Pulmonary artery endothelial cell (primary cell): ENCODE data around the gene MIGA1. TPM values are rescaled to one million over a fixed set of nuclear protein-coding genes. Genes with fewer than 3 reads are reported as not detected.

ENCODE experiments used
- DNase-seq: peaks from one replicate; pipeline ENCODE4 v3.0.0-alpha.2; 2011; ENCODE audit warnings: low read depth, low spot score
- total RNA-seq: library from RNA; depleted of rRNA; stranded (reverse); fragments of >200 nt; gene quantifications from 2 replicates; pipeline ENCODE4 v1.2.3, GENCODE V29; 2014

MIGA1 gene
- total RNA-seq, 1 donor from 2014 or later, result 9.9 TPM

GRCh38 chr1:77846966-77847365 is 67.5 kb downstream of the MIGA1 start:
- no peak for DNase-seq

DNA sequence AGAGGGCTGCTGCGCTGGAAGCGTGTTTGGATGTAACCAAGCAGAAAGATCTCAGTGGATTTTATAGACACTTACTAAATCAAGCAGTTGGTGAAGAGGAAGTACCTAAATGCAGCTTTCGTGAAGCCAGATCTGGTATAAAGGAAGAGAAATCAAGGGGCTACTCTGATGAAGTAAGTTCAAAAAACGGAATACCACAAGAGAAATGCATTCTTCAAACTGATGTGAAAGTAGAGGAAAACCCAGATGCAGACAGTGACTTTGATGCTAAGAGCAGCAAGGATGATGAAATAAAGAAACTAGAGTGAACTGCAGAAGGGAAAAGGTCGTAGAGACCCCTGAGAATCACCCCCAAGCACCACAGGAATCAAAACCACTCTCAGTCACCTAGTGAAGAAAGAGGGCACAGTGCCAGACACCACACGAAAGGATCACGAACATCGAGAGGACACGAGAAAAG is 68.2 kb downstream of the MIGA1 start:
- DNase-seq, result no peak

GRCh38 chr1:77850082-77850481 is 70.6 kb downstream of the MIGA1 start:
- DNase-seq, result no peak

GRCh38 chr1:77857552-77857951 is 78.1 kb downstream of the MIGA1 start:
- DNase-seq, result peak; percentile 27

GRCh38 chr1:77858725-77859124 is 79.3 kb downstream of the MIGA1 start:
- DNase-seq, result no peak

- no peak for DNase-seq
These were observed 79.8 kb downstream of the MIGA1 start for GRCh38 chr1:77859248-77859647.

DNA sequence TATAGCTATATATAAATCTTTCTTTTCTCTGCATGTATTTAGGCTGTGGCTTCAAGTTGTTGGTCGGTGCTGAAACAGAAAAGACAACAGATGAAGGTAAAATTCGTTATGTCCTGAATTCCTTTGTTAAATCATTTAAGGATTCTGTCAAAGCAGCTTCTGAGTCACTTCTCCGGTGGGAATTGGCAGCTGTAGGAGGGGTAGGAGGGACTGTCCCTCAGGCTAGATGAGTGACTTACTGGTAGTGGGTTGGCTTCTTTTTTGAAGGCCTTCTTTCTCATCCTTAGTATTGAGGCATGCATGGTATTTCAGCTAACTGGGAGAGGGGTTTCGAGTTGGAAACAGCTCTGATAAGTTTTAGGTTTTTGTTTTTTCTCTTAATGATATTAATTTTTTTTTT is 86.8 kb downstream of the MIGA1 start:
- DNase-seq, result no peak

DNA sequence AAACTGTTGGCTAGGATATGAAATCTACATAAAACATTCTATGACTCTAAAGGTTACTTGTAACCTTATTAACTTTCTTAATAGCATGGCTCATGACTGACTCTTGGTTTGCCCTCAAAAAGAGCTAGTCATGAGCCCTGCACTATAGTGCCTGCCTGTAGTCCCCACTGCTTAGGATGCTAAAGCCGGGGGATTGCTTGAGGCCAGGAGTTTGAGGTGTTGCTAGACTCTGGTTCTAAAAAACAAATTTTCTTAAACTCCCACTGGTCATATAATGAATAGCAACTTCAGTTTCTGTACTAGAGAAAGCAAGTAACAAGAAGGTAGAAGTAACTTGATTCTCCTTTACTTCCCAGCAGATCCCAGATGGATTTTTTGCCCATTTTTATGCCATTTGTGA is 93.2 kb downstream of the MIGA1 start:
- no peak for DNase-seq

DNA sequence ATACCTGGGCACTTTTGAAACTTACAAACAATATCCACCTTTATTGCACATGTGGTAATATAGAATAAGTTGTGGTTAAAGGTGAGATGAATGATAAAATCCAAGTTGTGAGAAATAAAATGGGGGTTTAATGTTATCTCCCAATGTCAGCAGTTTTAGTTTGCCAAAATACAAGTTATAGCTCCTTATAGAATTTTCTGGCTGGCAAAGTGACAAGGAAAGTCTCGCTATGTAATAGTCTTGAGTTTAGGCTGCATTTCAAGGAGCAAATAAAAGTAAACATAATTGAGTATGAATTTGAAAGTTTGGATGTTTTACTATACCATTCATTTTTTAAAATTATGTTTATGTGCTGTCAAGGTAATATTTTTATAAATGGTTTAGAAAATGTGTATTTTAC is 94.0 kb downstream of the MIGA1 start:
- no peak for DNase-seq

DNA sequence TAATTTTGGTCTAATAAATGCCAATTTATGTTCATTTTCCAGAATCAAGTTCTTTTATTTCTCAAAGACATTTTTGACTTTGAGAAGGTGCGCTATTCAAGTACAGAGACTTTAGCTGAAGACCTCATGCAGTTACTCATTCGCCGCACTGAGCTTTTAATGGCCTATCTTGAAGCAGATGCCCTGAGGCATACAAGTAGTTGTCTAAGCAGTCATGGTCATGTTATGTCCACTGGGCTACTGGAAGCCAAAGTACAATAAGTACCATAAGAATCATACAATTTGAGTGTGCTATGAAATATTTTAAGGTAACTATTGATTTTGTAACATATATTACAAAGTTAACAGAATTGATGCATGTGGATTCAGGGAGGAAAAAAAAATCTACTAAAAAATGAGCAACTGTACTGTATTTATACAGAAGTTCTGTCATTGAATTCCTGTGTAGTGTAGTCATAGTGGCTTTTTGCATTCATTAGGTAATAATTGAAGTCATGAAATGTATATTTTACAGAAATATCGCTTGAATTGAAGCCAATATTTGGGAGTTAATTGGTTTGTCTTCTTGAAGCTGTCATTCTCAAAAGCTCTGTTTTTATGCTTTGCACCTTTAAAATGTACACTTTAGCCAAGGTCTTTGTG is 95.5 kb downstream of the MIGA1 start:
- DNase-seq, result no peak

DNA sequence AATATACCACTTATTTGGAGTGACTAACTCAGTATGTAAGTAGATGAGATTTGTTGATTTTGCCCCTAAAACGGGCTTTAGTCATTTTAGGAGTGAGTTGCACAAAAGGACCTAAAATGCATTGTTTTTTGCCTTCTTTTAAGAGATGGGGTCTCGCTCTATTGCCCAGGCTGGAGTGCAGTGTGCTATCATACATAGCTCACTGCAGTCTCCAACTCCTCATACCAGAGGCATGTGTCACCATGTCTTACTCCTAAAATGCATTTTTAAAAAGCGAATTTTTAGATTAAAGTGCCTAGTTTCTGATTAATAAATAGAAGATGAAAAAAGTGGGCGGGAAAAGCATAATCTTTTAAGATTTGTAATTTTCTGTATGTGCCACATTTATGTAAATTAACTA is 97.4 kb downstream of the MIGA1 start:
- DNase-seq, result no peak

GRCh38 chr1:77881061-77881460 is 101.6 kb downstream of the MIGA1 start:
- DNase-seq, result no peak

DNA sequence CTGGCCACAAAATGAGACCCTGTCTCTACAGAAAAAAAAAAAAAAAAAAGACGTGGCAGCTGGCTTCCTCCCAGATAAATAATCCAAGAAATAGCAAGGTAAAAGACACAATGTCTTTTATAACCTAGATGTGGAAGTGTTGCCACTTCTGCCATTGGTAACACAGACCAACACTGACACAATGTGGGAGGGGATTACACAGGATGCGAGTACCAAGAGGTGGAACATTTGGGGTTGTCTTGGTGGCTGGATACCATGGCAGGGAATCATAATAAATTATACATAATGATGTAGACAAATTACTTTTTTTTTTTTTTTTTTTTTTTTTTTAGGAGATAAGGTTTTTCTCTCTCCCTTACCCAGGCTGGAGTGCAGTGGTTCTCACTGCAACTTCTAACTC is 103.0 kb downstream of the MIGA1 start:
- DNase-seq, result no peak

- no peak for DNase-seq
These were observed 108.8 kb downstream of the MIGA1 start, which contains the start of gene NEXN for GRCh38 chr1:77888081-77888780. Gene NEXN, plus strand, starts transcription at chr1:77888624. Its CDS starts 27,483 bp downstream, at chr1:77916107.

DNA sequence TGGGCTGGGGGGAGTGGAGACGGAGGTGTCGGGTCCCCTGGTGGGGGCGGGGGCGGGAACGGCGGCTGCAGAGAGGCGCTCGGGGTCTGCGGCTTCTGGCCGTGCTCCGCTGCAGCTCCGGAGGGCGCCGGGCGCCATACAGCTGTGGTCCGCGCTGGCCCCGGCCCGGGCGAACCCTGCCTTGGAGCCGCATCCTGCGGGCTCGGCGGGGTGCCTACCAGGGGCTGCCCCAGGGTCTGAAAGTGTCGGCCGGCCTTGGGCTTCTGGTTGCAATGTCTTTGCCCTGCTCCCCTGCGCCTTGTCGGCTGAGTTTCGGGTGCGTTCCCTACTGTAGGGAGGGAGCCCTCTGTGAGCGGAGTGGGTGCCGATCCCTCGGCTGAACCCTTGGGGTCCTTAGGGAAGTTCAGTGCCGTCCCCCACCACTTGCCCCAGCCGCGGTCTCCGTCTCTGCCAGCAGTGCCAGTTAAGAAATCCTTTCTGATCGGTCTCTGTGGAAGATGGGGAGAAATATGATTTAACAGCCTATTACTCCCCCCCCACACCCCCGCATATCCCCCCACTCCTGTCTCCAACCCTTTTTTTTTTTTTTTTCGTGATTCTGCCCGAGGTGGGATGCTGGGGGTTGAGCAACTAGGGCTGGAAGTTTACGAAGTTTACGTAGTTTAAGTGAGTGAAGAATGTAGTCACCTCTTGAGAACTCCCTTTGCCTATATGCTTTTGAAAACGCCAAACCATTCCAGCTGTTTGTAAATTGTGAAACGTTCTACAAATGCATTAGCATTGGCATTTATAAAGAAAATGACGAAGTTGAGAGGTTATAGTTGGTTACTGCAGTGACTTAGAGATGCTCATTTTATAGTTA is 109.6 kb downstream of the MIGA1 start:
- DNase-seq, result no peak

- DNase-seq, result no peak
These were observed 110.2 kb downstream of the MIGA1 start for GRCh38 chr1:77889671-77890070.

GRCh38 chr1:77891200-77891599 is 111.8 kb downstream of the MIGA1 start:
- no peak for DNase-seq

DNA sequence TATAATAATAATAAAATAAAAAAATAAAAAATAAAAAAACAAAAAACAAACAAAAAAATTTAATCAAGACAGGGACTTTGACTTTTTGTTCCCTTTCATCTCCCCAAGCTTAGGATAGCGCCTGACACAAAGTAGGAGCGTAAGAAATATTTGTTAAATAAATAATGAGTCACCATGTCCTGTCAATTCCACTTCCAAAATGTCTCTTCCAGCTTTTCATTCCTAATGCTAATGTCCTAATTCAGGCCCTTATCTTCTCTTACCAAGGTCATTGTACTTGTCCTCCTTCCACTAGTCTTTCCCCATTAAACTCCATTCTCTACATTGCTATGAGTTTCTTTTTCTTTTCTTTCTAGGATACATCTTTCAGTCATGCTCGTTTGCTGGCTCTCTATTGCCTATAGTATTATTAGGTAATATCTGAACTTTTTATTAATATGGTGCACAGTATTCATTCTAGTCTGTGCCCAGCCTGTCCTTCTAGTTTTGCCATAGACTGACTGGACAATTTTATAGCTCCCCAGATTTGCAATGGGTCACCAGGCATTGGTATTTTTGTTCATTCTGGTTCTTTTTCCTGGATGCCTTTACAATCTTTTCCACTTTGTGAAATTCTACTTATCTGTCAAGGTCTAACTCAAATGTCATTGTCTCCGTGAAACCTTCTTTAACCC is 120.3 kb downstream of the MIGA1 start:
- DNase-seq, result no peak

- no peak for DNase-seq
These were observed 121.3 kb downstream of the MIGA1 start for GRCh38 chr1:77900687-77901293.

DNA sequence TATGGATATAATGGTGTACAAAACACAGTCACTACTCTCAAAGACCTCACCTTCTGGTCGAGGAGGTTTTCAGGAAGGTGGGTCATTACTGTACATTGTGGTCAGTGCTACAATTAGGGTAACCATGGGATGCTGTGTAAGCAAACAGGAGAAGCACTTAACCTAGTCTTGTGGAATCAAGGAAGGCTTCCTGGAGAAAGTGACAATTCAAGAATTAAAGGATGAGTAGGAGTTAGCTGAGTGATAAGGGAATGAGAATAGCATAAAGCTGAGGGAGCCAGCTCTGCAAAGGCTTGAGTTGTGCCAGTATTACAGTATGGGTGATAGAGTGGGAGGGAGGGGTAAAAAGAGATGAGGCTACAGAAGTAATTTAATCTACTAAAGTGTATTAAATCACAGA is 126.2 kb downstream of the MIGA1 start:
- no peak for DNase-seq

DNA sequence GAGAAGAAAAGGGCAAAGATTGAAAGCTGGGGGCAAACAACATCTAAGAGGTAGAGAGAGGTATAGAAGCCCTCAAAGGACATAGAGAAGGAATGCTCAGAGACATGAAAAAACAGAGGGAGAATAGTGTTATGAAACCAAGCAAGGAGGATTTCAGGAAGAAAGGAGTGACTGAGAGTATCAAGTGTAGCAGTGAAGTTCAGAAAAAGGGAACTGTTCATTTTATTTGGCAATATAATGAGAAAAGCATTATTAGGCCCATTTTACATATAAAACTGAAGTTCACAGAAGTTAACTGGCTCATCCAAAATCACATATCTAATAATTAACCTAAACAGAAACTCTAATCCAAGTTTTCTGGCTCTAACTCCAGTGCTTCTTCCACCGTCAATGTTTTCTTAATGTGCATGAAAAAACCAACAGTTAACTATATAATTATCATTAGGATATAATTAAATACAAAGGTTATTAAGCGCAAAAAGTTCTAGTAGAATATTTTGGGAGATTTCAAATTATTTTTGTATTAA is 126.6 kb downstream of the MIGA1 start:
- DNase-seq, result no peak
